Activated T-helper 2 cell treated with anti-CD3 and anti-CD28 coated beads, Interferon-gamma antibody, Interleukin-2, Interleukin-4, amounts not matched to agents 10 μg/mL and 5 μg/mL and 100 μg/mL, durations not matched to agents 14 hours and 24 hours and 36 hours (primary cell): Measurements from ENCODE around the gene PTPRG. TPM values are rescaled to one million over a fixed set of nuclear protein-coding genes. Genes with fewer than 3 reads are reported as not detected.

ENCODE experiments used
- DNase-seq: peaks from one replicate; pipeline ENCODE4 v3.0.0; 2021; ENCODE audit warnings: low spot score
- H3K27ac Mint-ChIP-seq: one replicate; pipeline ENCODE4 v1.8.0; 2021; ENCODE audit warnings: mixed read lengths
- H3K27me3 Mint-ChIP-seq: one replicate; pipeline ENCODE4 v1.8.0; 2021; ENCODE audit warnings: low read depth, mixed read lengths
- H3K36me3 Mint-ChIP-seq: one replicate; pipeline ENCODE4 v1.8.0; 2021; ENCODE audit warnings: low read depth, mixed read lengths
- H3K4me1 Mint-ChIP-seq: one replicate; pipeline ENCODE4 v1.8.0; 2021; ENCODE audit warnings: low read depth, mixed read lengths
- H3K4me3 Mint-ChIP-seq: one replicate; pipeline ENCODE4 v1.8.0; 2021; ENCODE audit warnings: low read depth, mild to moderate bottlenecking, moderate library complexity, mixed read lengths
- H3K9me3 Mint-ChIP-seq: one replicate; pipeline ENCODE4 v1.8.0; 2021; ENCODE audit warnings: mixed read lengths
- intact Hi-C: fragments of 100-400 bp; cut with micrococcal nuclease; formaldehyde crosslinking; loops from one replicate; pipeline ENCODE4 v1.15.1; 2023
- total RNA-seq: library from RNA; stranded (reverse); gene quantifications from 2 replicates; pipeline ENCODE4 v1.2.3, GENCODE V29; 2022

PTPRG gene
- total RNA-seq, 1 donor from 2014 or later, result 5.1 TPM

GRCh38 chr3:61579685-61580084, 18.3 kb downstream of the PTPRG start:
- no peaks in the 10 kb centered on the region for H3K4me1 Mint-ChIP-seq
- H3K9me3 Mint-ChIP-seq, result no peaks in the 10 kb centered on the region
- no peak overlapping the region for H3K27ac Mint-ChIP-seq
- peaks cover 10% of the 10 kb centered on the region for H3K27me3 Mint-ChIP-seq
- intact Hi-C loops, result no loop called here
- H3K36me3 Mint-ChIP-seq, result no peaks in the 10 kb centered on the region
- DNase-seq, result no peak
- H3K4me3 Mint-ChIP-seq, result no peak overlapping the region

GRCh38 chr3:61580982-61581643, 19.7 kb downstream of the PTPRG start:
- H3K4me1 Mint-ChIP-seq, result no peaks in the 10 kb centered on the region
- intact Hi-C loops, result no loop called here
- no peak overlapping the region for H3K27ac Mint-ChIP-seq
- no peaks in the 10 kb centered on the region for H3K36me3 Mint-ChIP-seq
- no peaks in the 10 kb centered on the region for H3K9me3 Mint-ChIP-seq
- H3K4me3 Mint-ChIP-seq, result no peak overlapping the region
- H3K27me3 Mint-ChIP-seq, result peaks cover 7% of the 10 kb centered on the region
- no peak for DNase-seq

- Mint-ChIP-seq H3K36me3 (no peaks in the 10 kb centered on the region), H3K27me3 (peaks cover 9% of the 10 kb centered on the region), H3K4me3 (no peak overlapping the region), H3K27ac (no peak overlapping the region), H3K4me1 (no peaks in the 10 kb centered on the region), H3K9me3 (no peaks in the 10 kb centered on the region)
- intact Hi-C loops, result loop anchor here (1.0 kb wide), 1 partner anchor 14 kb away; no protein-coding TSS in a partner anchor
- DNase-seq, result no peak
Observed at GRCh38 chr3:61582287-61582686, 20.9 kb downstream of the PTPRG start.

- no peak overlapping the region for H3K27ac Mint-ChIP-seq
Observed at GRCh38 chr3:61582846-61583245, 21.5 kb downstream of the PTPRG start.

GRCh38 chr3:61583890-61584875, 22.8 kb downstream of the PTPRG start:
- H3K4me1 Mint-ChIP-seq, result no peaks in the 10 kb centered on the region
- peaks cover 7% of the 10 kb centered on the region for H3K27me3 Mint-ChIP-seq
- H3K4me3 Mint-ChIP-seq, result no peak overlapping the region
- H3K36me3 Mint-ChIP-seq, result no peaks in the 10 kb centered on the region
- H3K9me3 Mint-ChIP-seq, result no peaks in the 10 kb centered on the region
- no peak for DNase-seq
- intact Hi-C loops, result no loop called here
- H3K27ac Mint-ChIP-seq, result no peak overlapping the region

More at GRCh38 chr3:61582846-61583245, 21.5 kb downstream of the PTPRG start:
- no peaks in the 10 kb centered on the region for H3K9me3 Mint-ChIP-seq
- DNase-seq, result no peak
- intact Hi-C loops, result loop anchor here (1.0 kb wide), 1 partner anchor 13 kb away; no protein-coding TSS in a partner anchor
- no peaks in the 10 kb centered on the region for H3K36me3 Mint-ChIP-seq
- H3K4me1 Mint-ChIP-seq, result no peaks in the 10 kb centered on the region
- H3K4me3 Mint-ChIP-seq, result no peak overlapping the region
- peaks cover 9% of the 10 kb centered on the region for H3K27me3 Mint-ChIP-seq

- no peak overlapping the region for H3K4me3 Mint-ChIP-seq
- H3K9me3 Mint-ChIP-seq, result no peaks in the 10 kb centered on the region
- peaks cover 4% of the 10 kb centered on the region for H3K27me3 Mint-ChIP-seq
- no peaks in the 10 kb centered on the region for H3K36me3 Mint-ChIP-seq
- intact Hi-C loops, result no loop called here
- no peak overlapping the region for H3K27ac Mint-ChIP-seq
- H3K4me1 Mint-ChIP-seq, result no peaks in the 10 kb centered on the region
- no peak for DNase-seq
Observed at GRCh38 chr3:61589856-61590255, 28.5 kb downstream of the PTPRG start.

GRCh38 chr3:61591300-61591699, 29.9 kb downstream of the PTPRG start:
- Mint-ChIP-seq H3K27me3 (peaks cover 4% of the 10 kb centered on the region), H3K4me1 (no peaks in the 10 kb centered on the region), H3K36me3 (no peaks in the 10 kb centered on the region), H3K9me3 (no peaks in the 10 kb centered on the region), H3K4me3 (no peak overlapping the region), H3K27ac (no peak overlapping the region)
- intact Hi-C loops, result no loop called here
- no peak for DNase-seq

- no peaks in the 10 kb centered on the region for H3K36me3 Mint-ChIP-seq
- no peak overlapping the region for H3K4me3 Mint-ChIP-seq
- no peaks in the 10 kb centered on the region for H3K9me3 Mint-ChIP-seq
- intact Hi-C loops, result no loop called here
- no peaks in the 10 kb centered on the region for H3K4me1 Mint-ChIP-seq
- DNase-seq, result no peak
- peaks cover 1% of the 10 kb centered on the region for H3K27me3 Mint-ChIP-seq
- H3K27ac Mint-ChIP-seq, result no peak overlapping the region
Observed at GRCh38 chr3:61593446-61594029, 32.2 kb downstream of the PTPRG start.

GRCh38 chr3:61594144-61594963, 33.0 kb downstream of the PTPRG start:
- Mint-ChIP-seq H3K27ac (no peak overlapping the region), H3K4me1 (no peaks in the 10 kb centered on the region), H3K36me3 (no peaks in the 10 kb centered on the region), H3K27me3 (peaks cover 1% of the 10 kb centered on the region), H3K9me3 (no peaks in the 10 kb centered on the region), H3K4me3 (no peak overlapping the region)
- no peak for DNase-seq
- intact Hi-C loops, result no loop called here

- H3K4me3 Mint-ChIP-seq, result no peak overlapping the region
- no peaks in the 10 kb centered on the region for H3K9me3 Mint-ChIP-seq
- intact Hi-C loops, result no loop called here
- DNase-seq, result no peak
- H3K27me3 Mint-ChIP-seq, result peaks cover 1% of the 10 kb centered on the region
- H3K36me3 Mint-ChIP-seq, result no peaks in the 10 kb centered on the region
- H3K27ac Mint-ChIP-seq, result no peak overlapping the region
- no peaks in the 10 kb centered on the region for H3K4me1 Mint-ChIP-seq
Observed at GRCh38 chr3:61594964-61595285, 33.6 kb downstream of the PTPRG start.

- Mint-ChIP-seq H3K4me1 (no peaks in the 10 kb centered on the region), H3K9me3 (no peaks in the 10 kb centered on the region), H3K27me3 (peaks cover 1% of the 10 kb centered on the region), H3K36me3 (no peaks in the 10 kb centered on the region), H3K4me3 (no peak overlapping the region), H3K27ac (no peak overlapping the region)
- intact Hi-C loops, result no loop called here
- DNase-seq, result no peak
Observed at GRCh38 chr3:61595288-61595687, 33.9 kb downstream of the PTPRG start.

- no peak for DNase-seq
- Mint-ChIP-seq H3K9me3 (no peaks in the 10 kb centered on the region), H3K4me3 (no peak overlapping the region), H3K36me3 (no peaks in the 10 kb centered on the region), H3K27me3 (peaks cover 1% of the 10 kb centered on the region), H3K4me1 (no peaks in the 10 kb centered on the region), H3K27ac (no peak overlapping the region)
- intact Hi-C loops, result loop anchor here (1.0 kb wide), 1 partner anchor 14 kb away; no protein-coding TSS in a partner anchor
Observed at GRCh38 chr3:61595826-61596225, 34.5 kb downstream of the PTPRG start.
